IMR-90 (cell line): Measurements from ENCODE around the gene PTPN13. TPM values are rescaled to one million over a fixed set of nuclear protein-coding genes. Genes with fewer than 3 reads are reported as not detected.

Source experiments
- ATAC-seq: fragments of 200-7000 bp; cut with Tn5 transposase; 2 replicates; pipeline ENCODE4 v1.9.1; 2020; ENCODE audit warnings: low read depth, mild to moderate bottlenecking, moderate library complexity
- BruUV-seq: library from RNA; stranded (reverse); fragments of 400-500 nt; replicated peaks from 2 replicates; lab custom pipeline; 2021; lab: Mats Ljungman, UMichigan
- CTCF ChIA-PET: fragments of 300-600 bp; formaldehyde crosslinking; extraction: SDS; loops from one replicate; lab custom pipeline; 2021; ENCODE audit warnings: antibody characterized with exemption; lab: Yijun Ruan, JAX
- POLR2A ChIA-PET: fragments of 300-600 bp; sonication (Branson Sonifier 250); formaldehyde crosslinking; loops from one replicate; lab custom pipeline; 2022; ENCODE audit warnings: antibody characterized with exemption; ENCODE audit not compliant: unreplicated experiment; lab: Charles Lee
- DNase-seq: peaks from one replicate; pipeline ENCODE4 v3.0.0; 2013
- H2AFZ ChIP-seq: replicated peaks from 2 replicates; pipeline ENCODE3; 2013; ENCODE audit warnings: low read length, mild to moderate bottlenecking; ENCODE audit not compliant: poor library complexity
- H2AK5ac ChIP-seq: 2 replicates; pipeline ENCODE4 v1.6.1; 2013; ENCODE audit warnings: low read depth, low read length, inconsistent platforms
- H2AK9ac ChIP-seq: replicated peaks from 2 replicates; pipeline ENCODE3; 2013; ENCODE audit warnings: mild to moderate bottlenecking, low read depth, low read length, moderate library complexity; ENCODE audit not compliant: poor library complexity
- H2BK120ac ChIP-seq: 2 replicates; pipeline ENCODE4 v1.6.1; 2013; ENCODE audit warnings: low read depth, low read length, inconsistent platforms
- H2BK15ac ChIP-seq: 3 replicates; pipeline ENCODE4 v1.6.1; 2013; ENCODE audit warnings: low read depth, low read length, inconsistent platforms
- H2BK20ac ChIP-seq: 2 replicates; pipeline ENCODE4 v1.6.1; 2013; ENCODE audit warnings: low read depth, mild to moderate bottlenecking, inconsistent platforms, low read length, moderate library complexity
- H2BK5ac ChIP-seq: 2 replicates; pipeline ENCODE4 v1.6.1; 2013; ENCODE audit warnings: mild to moderate bottlenecking, low read depth, low read length, inconsistent platforms; ENCODE audit not compliant: poor library complexity, severe bottlenecking
- H3K14ac ChIP-seq: replicated peaks from 2 replicates; pipeline ENCODE4 v1.6.1; 2013; ENCODE audit warnings: low read depth, low read length, inconsistent platforms
- H3K18ac ChIP-seq: 2 replicates; pipeline ENCODE4 v1.6.1; 2013; ENCODE audit warnings: low read depth, low read length, control low read depth
- H3K23ac ChIP-seq: 2 replicates; pipeline ENCODE4 v1.6.1; 2013; ENCODE audit warnings: low read depth, low read length, inconsistent platforms
- H3K27ac ChIP-seq: 2 replicates; pipeline ENCODE4 v1.5.1; 2013; ENCODE audit warnings: mild to moderate bottlenecking, control low read depth, low read length; ENCODE audit not compliant: insufficient read depth
- H3K27me3 ChIP-seq: 2 replicates; pipeline ENCODE4 v1.6.1; 2013; ENCODE audit warnings: low read length; ENCODE audit not compliant: control insufficient read depth, insufficient read depth
- H3K36me3 ChIP-seq: 2 replicates; pipeline ENCODE4 v1.6.1; 2013; ENCODE audit warnings: low read length, mixed read lengths; ENCODE audit not compliant: control insufficient read depth, insufficient read depth
- H3K4ac ChIP-seq: 2 replicates; pipeline ENCODE4 v1.6.1; 2013; ENCODE audit warnings: low read depth, low read length, inconsistent platforms
- H3K4me1 ChIP-seq: 2 replicates; pipeline ENCODE4 v1.6.1; 2013; ENCODE audit warnings: low read length, mixed read lengths; ENCODE audit not compliant: control insufficient read depth, insufficient read depth
- H3K4me2 ChIP-seq: 2 replicates; pipeline ENCODE4 v1.6.1; 2013; ENCODE audit warnings: low read depth, mild to moderate bottlenecking, control low read depth, low read length, moderate library complexity
- H3K4me3 ChIP-seq: 2 replicates; pipeline ENCODE4 v1.5.1; 2013; ENCODE audit warnings: low read depth, mild to moderate bottlenecking, control low read depth, low read length, moderate library complexity; ENCODE audit not compliant: insufficient read depth
- H3K56ac ChIP-seq: 2 replicates; pipeline ENCODE4 v1.6.1; 2013; ENCODE audit warnings: low read length, inconsistent platforms; ENCODE audit not compliant: insufficient read depth; ENCODE audit errors: extremely low read depth
- H3K79me1 ChIP-seq, 2 experiments: 2 replicates each; pipeline ENCODE4 v1.6.1; 2013; ENCODE audit warnings: low read length in 2 of 2, inconsistent platforms in 1 of 2, low read depth in 1 of 2
- H3K9ac ChIP-seq: 2 replicates; pipeline ENCODE4 v1.6.1; 2013; ENCODE audit warnings: low read depth, low read length, control low read depth
- H3K9me1 ChIP-seq: 2 replicates; pipeline ENCODE4 v1.6.1; 2013; ENCODE audit warnings: low read length, inconsistent platforms; ENCODE audit not compliant: insufficient read depth
- H3K9me3 ChIP-seq: 2 replicates; pipeline ENCODE4 v1.6.1; 2013; ENCODE audit warnings: low read length; ENCODE audit not compliant: control insufficient read depth, insufficient read depth
- H4K20me1 ChIP-seq: 2 replicates; pipeline ENCODE4 v1.6.1; 2013; ENCODE audit warnings: low read length, inconsistent platforms; ENCODE audit not compliant: insufficient read depth
- H4K5ac ChIP-seq: 2 replicates; pipeline ENCODE4 v1.6.1; 2013; ENCODE audit warnings: mild to moderate bottlenecking, low read depth, low read length, control low read depth
- H4K8ac ChIP-seq, 2 experiments: 2 replicates each; pipeline ENCODE4 v1.6.1; 2013; ENCODE audit warnings: low read depth in 2 of 2, low read length in 2 of 2, control low read depth in 1 of 2, inconsistent platforms in 1 of 2
- H4K91ac ChIP-seq: 2 replicates; pipeline ENCODE4 v1.6.1; 2013; ENCODE audit warnings: low read depth, low read length, inconsistent platforms; ENCODE audit not compliant: insufficient read depth
- BHLHE40 ChIP-seq: fragments of 150-350 bp; IDR thresholded peaks from 2 replicates; pipeline ENCODE4 v1.6.1; 2016; ENCODE audit warnings: mild to moderate bottlenecking, low read depth, low read length
- CHD1 ChIP-seq: IDR thresholded peaks from 2 replicates; pipeline ENCODE4 v1.6.1; 2012; ENCODE audit warnings: low read depth, low read length, improper control_type of control experiment
- ELK1 ChIP-seq: fragments of 150-350 bp; IDR thresholded peaks from 2 replicates; pipeline ENCODE4 v1.6.1; 2016; ENCODE audit warnings: low read depth, mild to moderate bottlenecking, low read length, moderate library complexity, borderline replicate concordance
- FOS ChIP-seq: fragments of 150-350 bp; IDR thresholded peaks from 2 replicates; pipeline ENCODE4 v1.6.1; 2016; ENCODE audit warnings: low read depth, low read length
- MAFK ChIP-seq: IDR thresholded peaks from 2 replicates; pipeline ENCODE4 v1.6.1; 2012; ENCODE audit warnings: low read depth, low read length, improper control_type of control experiment
- MAZ ChIP-seq: IDR thresholded peaks from 2 replicates; pipeline ENCODE4 v1.6.1; 2012; ENCODE audit warnings: low read depth, mild to moderate bottlenecking, low read length, improper control_type of control experiment, moderate library complexity, borderline replicate concordance
- NFE2L2 ChIP-seq: fragments of 150-350 bp; IDR thresholded peaks from 2 replicates; pipeline ENCODE4 v1.6.1; 2016; ENCODE audit warnings: low read depth, mild to moderate bottlenecking, low read length
- POLR2A ChIP-seq: IDR thresholded peaks from 2 replicates; pipeline ENCODE4 v1.6.1; 2012; ENCODE audit warnings: mild to moderate bottlenecking, low read depth, low read length
- RAD21 ChIP-seq: IDR thresholded peaks from 2 replicates; pipeline ENCODE4 v1.6.1; 2012; ENCODE audit warnings: low read length, improper control_type of control experiment
- RCOR1 ChIP-seq: IDR thresholded peaks from 2 replicates; pipeline ENCODE4 v1.6.1; 2012; ENCODE audit warnings: mild to moderate bottlenecking, low read length, improper control_type of control experiment; ENCODE audit not compliant: insufficient replicate concordance
- RFX5 ChIP-seq: IDR thresholded peaks from 2 replicates; pipeline ENCODE4 v1.8.0; 2012; ENCODE audit warnings: low read depth, mild to moderate bottlenecking, low read length, moderate library complexity
- USF2 ChIP-seq: fragments of 150-350 bp; IDR thresholded peaks from 2 replicates; pipeline ENCODE4 v1.6.1; 2017; ENCODE audit warnings: mild to moderate bottlenecking, antibody characterized with exemption, low read length, low read depth
- WGBS, 2 experiments: methylation state at CpG; one replicate each; pipeline versions ENCODE4 v1.1.5 to v1.1.7; 2013; ENCODE audit warnings: missing lambda C conversion rate in 2 of 2; ENCODE audit not compliant: insufficient read length in 1 of 2; ENCODE audit errors: extremely low coverage in 2 of 2; 5-methylcytosine and 5-hydroxymethylcytosine counted together
- dilution Hi-C: fragments of 300-500 bp; cut with HindIII; formaldehyde crosslinking; loops from one replicate; pipeline ENCODE4 v1.14.3; 2018; ENCODE audit warnings: low sequenced_read_pairs; ENCODE audit not compliant: unreplicated experiment
- in situ Hi-C: fragments of 300-500 bp; cut with MboI; formaldehyde crosslinking; loops from 3 replicates; pipeline ENCODE4 v1.14.3; 2019; ENCODE audit warnings: low sequenced_read_pairs, inconsistent platforms, mixed read lengths
- intact Hi-C: fragments of 100-400 bp; cut with micrococcal nuclease; formaldehyde crosslinking; loops from 2 replicates; pipeline ENCODE4 v1.10.0; 2022
- polyA plus RNA-seq, 3 experiments: library from polyadenylated mRNA; depleted of rRNA; stranded (reverse); fragments of >200 nt; gene quantifications; 2 replicates each; pipeline ENCODE4 v1.2.3, GENCODE V29; 2012; ENCODE audit warnings: low replicate concordance in 1 of 3
- total RNA-seq: library from RNA; depleted of rRNA; stranded (reverse); fragments of >200 nt; gene quantifications from 2 replicates; pipeline ENCODE4 v1.2.3, GENCODE V29; 2012
- TF ChIP-seq, protein P1 (sequence below): conservative IDR thresholded peaks from 2 replicates; pipeline ENCODE4 v1.5.1; 2012; ENCODE audit warnings: mild to moderate bottlenecking, low read depth, low read length, improper control_type of control experiment

Gene PTPN13
- total and polyA plus RNA-seq, 2 of the 4 experiments (the other 2 are of a cell fraction), result 7.7 to 29.0 TPM

GRCh38 chr4:86721412-86721811 is 127.3 kb downstream of the PTPN13 start:
- Histone ChIP-seq H3K27me3 (no peaks in the 10 kb centered on the region), H3K23ac (no peak overlapping the region), H2AK5ac (no peak overlapping the region), H2AK9ac (no peak overlapping the region), H3K4ac (no peak overlapping the region), H3K27ac (no peak overlapping the region), H2AFZ (no peak overlapping the region), H4K5ac (no peak overlapping the region), H3K79me1 (no peaks in the 10 kb centered on the region), H3K9me3 (no peaks in the 10 kb centered on the region), H4K20me1 (no peaks in the 10 kb centered on the region), H3K9me1 (no peaks in the 10 kb centered on the region; the same call in 1 of the 2 replicates), H2BK20ac (no peak overlapping the region), H2BK5ac (no peak overlapping the region), H3K36me3 (peaks cover 7% of the 10 kb centered on the region), H3K4me3 (no peak overlapping the region), H3K56ac (no peak overlapping the region), H3K14ac (no peak overlapping the region), H2BK15ac (no peak overlapping the region), H4K8ac (no peak overlapping the region), H2BK120ac (no peak overlapping the region), H3K4me2 (no peak overlapping the region), H4K91ac (no peak overlapping the region), H3K9ac (no peak overlapping the region), H3K18ac (no peak overlapping the region), H3K4me1 (no peaks in the 10 kb centered on the region)
- in situ Hi-C loops (no loop called here), intact Hi-C loops (no loop called here), dilution Hi-C loops (no loop called here)
- DNase-seq (no peak), ATAC-seq (no peak)
- ChIA-PET CTCF (interaction anchor here (0.7 kb wide), 1 partner anchor 939 kb away, joined by 3 read pairs; no protein-coding TSS in a partner anchor), POLR2A (no interaction called here)
- WGBS, 2 experiments, result no CpG with 5 or more reads among the region's 2 CpGs
- no peak for TF ChIP-seq CHD1
- no peak for TF ChIP-seq MAFK
- TF ChIP-seq RFX5, result no peak
- TF ChIP-seq POLR2A, result no peak
- no peak for TF ChIP-seq MAZ
- TF ChIP-seq RAD21, result no peak
- no peak for TF ChIP-seq NFE2L2
- TF ChIP-seq BHLHE40, result no peak
- TF ChIP-seq USF2, result no peak
- no peak for TF ChIP-seq FOS
- no peak for TF ChIP-seq RCOR1
- TF ChIP-seq, protein P1, sequence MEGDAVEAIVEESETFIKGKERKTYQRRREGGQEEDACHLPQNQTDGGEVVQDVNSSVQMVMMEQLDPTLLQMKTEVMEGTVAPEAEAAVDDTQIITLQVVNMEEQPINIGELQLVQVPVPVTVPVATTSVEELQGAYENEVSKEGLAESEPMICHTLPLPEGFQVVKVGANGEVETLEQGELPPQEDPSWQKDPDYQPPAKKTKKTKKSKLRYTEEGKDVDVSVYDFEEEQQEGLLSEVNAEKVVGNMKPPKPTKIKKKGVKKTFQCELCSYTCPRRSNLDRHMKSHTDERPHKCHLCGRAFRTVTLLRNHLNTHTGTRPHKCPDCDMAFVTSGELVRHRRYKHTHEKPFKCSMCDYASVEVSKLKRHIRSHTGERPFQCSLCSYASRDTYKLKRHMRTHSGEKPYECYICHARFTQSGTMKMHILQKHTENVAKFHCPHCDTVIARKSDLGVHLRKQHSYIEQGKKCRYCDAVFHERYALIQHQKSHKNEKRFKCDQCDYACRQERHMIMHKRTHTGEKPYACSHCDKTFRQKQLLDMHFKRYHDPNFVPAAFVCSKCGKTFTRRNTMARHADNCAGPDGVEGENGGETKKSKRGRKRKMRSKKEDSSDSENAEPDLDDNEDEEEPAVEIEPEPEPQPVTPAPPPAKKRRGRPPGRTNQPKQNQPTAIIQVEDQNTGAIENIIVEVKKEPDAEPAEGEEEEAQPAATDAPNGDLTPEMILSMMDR, result no peak
- TF ChIP-seq ELK1, result no peak
- no TSS peak for BruUV-seq
